Measurements from ENCODE around the gene DHX58.

Gene DHX58

DNA sequence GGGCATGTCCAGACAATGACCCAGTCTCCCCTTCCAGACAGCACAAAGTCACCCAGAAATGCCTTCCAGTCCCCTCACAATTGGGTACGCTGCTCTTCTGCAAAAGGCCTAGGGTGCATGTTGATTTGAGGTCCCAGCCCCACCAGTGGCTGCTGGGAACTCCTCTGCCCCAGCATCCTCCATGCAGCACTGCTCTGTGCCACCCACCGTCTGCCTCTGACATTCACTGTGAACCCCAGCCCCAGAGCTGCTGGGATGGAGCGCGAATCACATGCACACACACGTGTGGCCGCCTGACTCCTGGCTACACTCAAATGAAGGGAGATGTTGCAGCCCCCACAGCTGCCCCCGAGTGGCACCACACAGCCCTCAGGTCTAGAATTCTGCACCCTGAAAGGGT lies 60.9 kb downstream of the DHX58 start:
- DNase-seq = no peak

All from NCI-H2081 (cell line).